Iris pigment epithelial cell (primary cell): ENCODE data around the gene CCNC.

Source experiments
- DNase-seq: peaks from one replicate; pipeline ENCODE4 v3.0.0-alpha.2; 2011; ENCODE audit warnings: low read depth

CCNC gene, protein sequence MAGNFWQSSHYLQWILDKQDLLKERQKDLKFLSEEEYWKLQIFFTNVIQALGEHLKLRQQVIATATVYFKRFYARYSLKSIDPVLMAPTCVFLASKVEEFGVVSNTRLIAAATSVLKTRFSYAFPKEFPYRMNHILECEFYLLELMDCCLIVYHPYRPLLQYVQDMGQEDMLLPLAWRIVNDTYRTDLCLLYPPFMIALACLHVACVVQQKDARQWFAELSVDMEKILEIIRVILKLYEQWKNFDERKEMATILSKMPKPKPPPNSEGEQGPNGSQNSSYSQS

DNA sequence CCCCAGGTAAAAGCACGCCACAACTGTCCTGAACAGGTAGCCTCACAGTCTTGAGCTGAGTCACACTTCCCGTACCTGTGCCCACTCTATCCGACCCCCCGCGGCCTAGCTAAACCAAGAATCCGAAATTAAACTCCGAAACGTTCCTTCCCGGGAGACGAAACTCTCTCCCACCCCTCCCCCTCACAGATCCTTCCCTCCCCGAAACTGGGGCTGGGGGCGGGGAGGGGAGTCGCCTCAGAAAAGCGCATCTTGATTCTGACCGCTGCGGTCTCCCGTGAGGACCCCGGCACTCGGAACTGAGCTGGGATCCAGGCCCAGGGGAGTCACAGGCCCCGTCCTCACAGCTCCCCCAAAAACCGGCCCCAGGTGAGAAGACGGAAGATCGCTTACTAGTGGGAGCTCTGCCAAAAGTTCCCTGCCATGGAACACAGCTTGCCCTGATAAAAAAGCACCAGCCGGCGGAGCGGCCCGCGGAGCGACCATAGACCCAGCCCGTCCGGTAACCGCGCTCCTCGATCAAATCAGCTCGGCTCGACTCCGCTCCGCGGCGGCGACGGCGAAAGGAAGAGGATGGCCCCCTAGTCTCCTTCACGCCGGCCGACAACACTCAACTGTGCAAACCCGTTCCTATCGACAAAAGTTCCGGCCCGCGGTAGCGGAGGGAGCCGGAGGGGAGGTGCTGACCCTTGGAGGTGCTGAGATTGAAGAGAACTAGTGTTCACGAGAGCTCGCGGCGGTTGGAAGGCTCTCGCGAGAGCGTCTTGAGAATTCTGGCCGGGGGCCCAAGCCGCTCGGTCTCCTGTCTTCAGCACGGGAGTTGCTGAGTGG, at the start of gene CCNC:
CCNC (minus strand) TSS at position 558 of the 831 bp plus-strand sequence; CDS start at position 425, 133 bp downstream.
- DNase-seq, result peak; percentile 98

GRCh38 chr6:99617131-99617530, 48.7 kb upstream of the CCNC start:
- DNase-seq, result no peak

- no peak for DNase-seq
Measured at GRCh38 chr6:99614430-99615186, 46.1 kb upstream of the CCNC start.

DNA sequence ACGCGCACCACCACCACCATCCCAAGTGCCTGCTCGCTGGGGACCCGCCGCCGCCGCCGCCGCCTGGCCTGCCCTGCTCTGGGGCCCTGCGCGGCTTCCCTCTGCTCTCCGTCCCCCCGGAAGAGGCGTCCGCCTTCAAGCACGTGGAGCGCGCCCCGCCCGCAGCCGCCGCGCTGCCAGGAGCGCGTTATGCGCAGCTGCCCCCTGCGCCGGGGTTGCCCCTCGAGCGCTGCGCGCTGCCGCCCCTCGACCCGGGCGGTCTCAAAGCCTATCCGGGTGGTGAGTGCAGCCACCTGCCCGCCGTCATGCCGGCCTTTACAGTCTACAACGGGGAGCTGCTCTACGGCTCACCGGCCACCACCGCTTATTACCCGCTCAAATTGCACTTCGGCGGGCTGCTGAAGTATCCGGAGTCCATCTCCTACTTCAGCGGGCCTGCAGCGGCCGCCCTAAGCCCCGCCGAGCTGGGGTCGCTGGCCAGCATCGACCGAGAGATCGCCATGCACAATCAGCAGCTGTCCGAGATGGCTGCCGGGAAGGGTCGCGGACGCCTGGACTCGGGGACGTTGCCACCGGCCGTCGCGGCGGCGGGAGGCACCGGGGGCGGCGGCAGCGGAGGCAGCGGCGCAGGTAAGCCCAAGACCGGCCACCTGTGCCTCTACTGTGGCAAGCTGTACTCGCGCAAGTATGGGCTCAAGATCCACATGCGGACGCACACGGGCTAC, 45.4 kb upstream of the CCNC start:
- DNase-seq, result no peak

GRCh38 chr6:99613409-99613704, 44.9 kb upstream of the CCNC start:
- peak; percentile 34 for DNase-seq

GRCh38 chr6:99612551-99613408, 44.3 kb upstream of the CCNC start:
- DNase-seq, result no peak

DNA sequence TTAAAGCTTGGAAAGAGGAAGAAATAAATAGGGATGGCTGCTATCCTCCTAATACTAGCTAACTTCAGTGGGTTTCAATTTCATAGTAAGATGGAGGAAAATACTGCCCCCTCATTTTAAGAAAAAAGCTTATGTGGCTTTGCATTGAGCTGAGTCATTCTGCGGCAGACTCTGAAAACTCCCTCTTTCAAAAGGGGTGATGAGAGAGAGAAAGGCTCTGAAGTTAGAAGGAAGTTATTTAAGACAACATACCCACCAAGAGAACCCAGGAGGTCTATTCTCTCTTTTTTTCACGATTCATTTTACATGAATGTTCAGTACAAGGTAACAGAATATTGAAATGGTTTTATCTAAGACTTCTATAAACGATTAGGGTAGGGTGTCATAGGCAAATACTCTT, 42.7 kb upstream of the CCNC start:
- DNase-seq, result no peak

GRCh38 chr6:99609905-99610489, 41.5 kb upstream of the CCNC start:
- no peak for DNase-seq

- DNase-seq, result no peak
Measured at GRCh38 chr6:99608886-99609482, 40.5 kb upstream of the CCNC start.

DNA sequence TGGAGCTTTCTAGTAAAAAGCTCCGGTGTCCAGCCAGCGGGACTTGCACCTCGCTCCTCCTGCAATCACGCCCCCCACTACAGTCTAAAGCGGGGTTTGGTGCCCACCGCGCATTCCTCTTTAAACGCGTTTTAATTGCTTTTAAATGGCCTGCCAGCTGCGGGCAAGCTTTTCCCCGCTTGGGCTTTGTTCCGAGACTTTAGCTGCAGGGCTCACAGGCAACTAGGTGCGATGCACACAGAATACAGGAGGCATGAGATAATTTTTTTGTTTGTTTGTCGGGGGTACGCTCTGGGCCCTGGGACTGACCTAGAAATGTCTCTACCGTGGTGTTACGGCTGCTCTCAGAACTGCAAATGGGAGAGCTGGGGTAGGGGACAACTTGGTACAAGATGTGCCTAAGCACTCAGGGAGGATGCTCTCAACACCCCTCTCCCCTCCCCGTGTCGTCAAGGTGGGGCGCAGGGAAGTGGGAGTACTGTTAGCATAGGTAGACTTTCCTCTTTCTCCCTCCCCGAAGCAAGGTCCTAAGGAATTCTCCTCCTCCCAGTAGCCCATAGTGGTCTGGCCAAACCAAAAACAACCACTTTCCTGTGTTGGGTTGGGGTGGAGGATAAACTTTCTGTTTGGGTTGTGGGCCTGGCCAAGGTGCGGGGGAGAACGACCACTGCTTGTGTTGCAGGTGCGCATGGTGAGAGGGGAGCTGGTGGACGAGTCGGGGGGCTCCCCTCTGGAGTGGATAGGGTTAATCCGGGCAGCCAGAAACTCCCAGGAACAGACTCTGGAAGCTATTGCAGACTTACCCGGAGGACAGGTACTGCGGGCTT, 39.8 kb upstream of the CCNC start:
- DNase-seq, result no peak

DNA sequence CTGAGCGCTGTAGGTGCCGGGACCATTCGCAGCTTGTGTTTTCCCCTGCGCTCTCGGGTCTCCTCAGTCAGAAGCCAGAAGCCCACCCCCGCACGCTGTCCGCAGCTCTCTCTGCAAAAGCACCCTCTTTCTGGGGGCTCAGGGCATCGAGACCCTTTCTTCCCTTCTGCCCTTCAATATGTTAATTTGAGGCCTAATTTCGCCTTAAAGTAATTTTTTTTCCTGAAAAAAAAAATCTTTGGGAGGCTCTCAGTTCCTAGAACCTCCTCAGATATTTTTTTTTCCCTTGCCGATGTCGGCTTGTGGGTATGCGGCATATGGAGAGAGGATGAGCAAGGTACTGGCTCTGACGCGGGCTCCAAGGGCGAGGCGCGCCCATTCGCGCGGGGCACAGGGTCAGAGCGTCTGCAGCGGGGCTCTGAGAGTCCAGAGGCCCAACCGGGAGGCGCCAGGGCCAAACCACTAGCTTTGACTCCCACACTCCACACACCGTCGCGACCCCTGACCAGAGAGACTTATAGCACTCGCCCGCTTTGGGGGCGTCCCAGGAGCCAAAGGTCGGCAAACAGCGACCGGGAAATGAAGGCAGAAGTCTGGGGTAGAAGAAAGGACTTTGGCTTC, 39.1 kb upstream of the CCNC start:
- DNase-seq, result no peak

- DNase-seq, result no peak
Measured at GRCh38 chr6:99606656-99607415, 38.4 kb upstream of the CCNC start, which contains the start of gene PRDM13. Gene PRDM13, plus strand, starts transcription at chr6:99606833. Its CDS starts 202 bp downstream, at chr6:99607035.

DNA sequence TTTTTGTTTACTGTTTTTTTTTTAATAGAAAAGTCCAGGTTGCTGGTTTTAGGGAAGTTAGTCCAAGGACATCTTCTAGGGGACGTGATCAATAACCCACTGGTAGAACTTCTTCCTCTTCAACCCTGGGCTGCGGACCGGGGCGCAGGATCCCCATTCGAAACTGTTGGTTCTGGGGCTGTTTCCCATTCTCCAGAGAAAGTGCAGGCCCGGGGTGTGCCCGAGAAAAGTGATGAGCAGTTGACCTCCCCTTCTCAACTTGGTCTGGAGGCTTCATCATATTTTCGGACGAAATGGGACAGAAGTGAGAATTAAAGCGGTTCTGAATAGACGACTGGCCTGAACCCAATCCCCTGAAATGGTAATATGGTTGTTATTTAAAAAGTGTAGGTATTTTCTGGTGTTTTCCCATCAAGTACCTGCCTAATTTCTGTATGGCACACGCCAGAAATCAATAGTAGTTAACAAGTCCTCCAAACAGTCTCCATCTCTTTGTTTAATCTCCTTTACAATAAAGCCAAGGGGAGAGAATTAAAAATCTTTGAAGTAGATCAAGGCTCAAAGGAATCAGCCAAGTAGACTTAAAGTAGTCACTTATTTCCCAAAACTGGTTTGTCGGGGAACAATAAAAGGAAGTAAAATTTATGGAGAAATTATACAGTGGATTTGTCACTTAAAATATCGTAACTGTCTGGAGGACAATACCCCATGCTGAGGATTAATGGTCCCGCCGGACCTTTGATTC, 37.6 kb upstream of the CCNC start:
- DNase-seq, result no peak

DNA sequence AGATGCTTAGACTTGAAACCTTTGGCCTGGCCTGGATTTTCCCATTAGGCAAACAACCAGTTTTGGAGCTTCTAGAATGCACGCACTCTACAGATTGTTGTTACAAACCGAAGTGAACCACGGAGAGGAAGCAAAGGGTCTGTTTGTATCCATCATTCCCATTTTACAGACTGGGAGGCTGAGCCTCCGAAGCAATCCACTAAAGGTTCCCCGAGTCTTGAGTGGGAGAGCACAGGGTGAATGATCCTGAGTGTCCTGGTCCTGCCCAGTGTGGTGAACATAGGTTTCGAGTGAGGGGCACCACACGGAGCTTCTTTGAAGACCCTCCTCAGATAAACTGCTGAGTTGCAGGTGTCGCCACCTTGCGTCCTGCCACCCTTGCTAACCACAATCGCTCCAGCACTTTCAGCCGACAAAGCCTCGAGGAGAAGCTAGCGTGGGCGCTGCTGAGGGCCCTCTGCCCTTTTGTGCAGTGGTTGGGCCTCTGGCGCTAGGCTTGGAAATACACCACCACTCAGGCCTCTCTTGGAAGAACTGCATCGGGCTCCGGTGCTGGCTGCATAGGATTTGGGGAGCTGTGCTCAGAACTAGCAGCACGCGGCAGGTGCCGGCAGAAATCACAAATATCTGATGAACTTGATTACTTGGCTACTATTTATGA, 36.7 kb upstream of the CCNC start:
- no peak for DNase-seq

GRCh38 chr6:99604166-99605073, 36.0 kb upstream of the CCNC start:
- no peak for DNase-seq
